Neural progenitor cell (in vitro differentiated cells): ENCODE results near the gene IL4I1. TPM values are rescaled to one million over a fixed set of nuclear protein-coding genes. Genes with fewer than 3 reads are reported as not detected.

ENCODE experiments used
- DNase-seq: peaks from one replicate; pipeline ENCODE4 v3.0.0-alpha.2; 2016; ENCODE audit warnings: low spot score
- H2AFZ ChIP-seq: fragments of 200-600 bp; sonication (generic); replicated peaks from 2 replicates; pipeline ENCODE4 v1.6.1; 2016; ENCODE audit warnings: antibody characterized with exemption
- H3F3A ChIP-seq: fragments of 200-600 bp; sonication (generic); 2 replicates; pipeline ENCODE4 v1.6.1; 2016; ENCODE audit warnings: antibody characterized with exemption, low read depth
- H3K27ac ChIP-seq: fragments of 200-600 bp; sonication (generic); 2 replicates; pipeline ENCODE4 v1.5.1; 2016; ENCODE audit warnings: mild to moderate bottlenecking
- H3K27me3 ChIP-seq: fragments of 200-600 bp; sonication (generic); 2 replicates; pipeline ENCODE4 v1.6.1; 2016; ENCODE audit warnings: mild to moderate bottlenecking, moderate library complexity
- H3K36me3 ChIP-seq: fragments of 200-600 bp; sonication (generic); 2 replicates; pipeline ENCODE4 v1.5.1; 2016
- H3K4me1 ChIP-seq: fragments of 200-600 bp; sonication (generic); 2 replicates; pipeline ENCODE4 v1.6.1; 2016; ENCODE audit warnings: mixed run types
- H3K4me2 ChIP-seq: fragments of 200-600 bp; sonication (generic); 2 replicates; pipeline ENCODE4 v1.6.1; 2016
- H3K4me3 ChIP-seq: fragments of 200-600 bp; sonication (generic); 2 replicates; pipeline ENCODE4 v1.5.1; 2016
- H3K79me2 ChIP-seq: fragments of 200-600 bp; sonication (generic); 2 replicates; pipeline ENCODE4 v1.6.1; 2016; ENCODE audit warnings: low read depth
- H3K9ac ChIP-seq: fragments of 200-600 bp; sonication (generic); 2 replicates; pipeline ENCODE4 v1.6.1; 2016
- H3K9me3 ChIP-seq: fragments of 200-600 bp; sonication (generic); 2 replicates; pipeline ENCODE4 v1.5.1; 2016; ENCODE audit warnings: low read depth
- H4K20me1 ChIP-seq: fragments of 200-600 bp; sonication (generic); 2 replicates; pipeline ENCODE4 v1.6.1; 2016; ENCODE audit warnings: low read depth
- H3K27ac Mint-ChIP-seq: 3 replicates; pipeline ENCODE4 v1.8.0; 2021; ENCODE audit warnings: mixed read lengths
- H3K27me3 Mint-ChIP-seq: 2 replicates; pipeline ENCODE4 v1.8.0; 2022; ENCODE audit warnings: low read depth, mild to moderate bottlenecking, inconsistent platforms, moderate library complexity, mixed read lengths; ENCODE audit not compliant: insufficient read depth
- H3K36me3 Mint-ChIP-seq: 3 replicates; pipeline ENCODE4 v1.8.0; 2021; ENCODE audit warnings: mixed read lengths
- H3K4me1 Mint-ChIP-seq: 3 replicates; pipeline ENCODE4 v1.8.0; 2021; ENCODE audit warnings: mixed read lengths
- H3K4me3 Mint-ChIP-seq: 3 replicates; pipeline ENCODE4 v1.8.0; 2021; ENCODE audit warnings: mild to moderate bottlenecking, moderate library complexity, mixed read lengths
- H3K9me3 Mint-ChIP-seq: 3 replicates; pipeline ENCODE4 v1.8.0; 2020; ENCODE audit warnings: mixed read lengths
- CTCF ChIP-seq: fragments of 200-600 bp; sonication (generic); IDR thresholded peaks from 2 replicates; pipeline ENCODE4 v1.5.1; 2017; ENCODE audit warnings: antibody characterized with exemption, mild to moderate bottlenecking
- EZH2 ChIP-seq: fragments of 200-600 bp; sonication (generic); IDR thresholded peaks from 2 replicates; pipeline ENCODE4 v1.6.1; 2017; ENCODE audit warnings: antibody characterized with exemption, mild to moderate bottlenecking, moderate library complexity
- EZH2phosphoT487 ChIP-seq: fragments of 200-600 bp; sonication (generic); IDR thresholded peaks from 2 replicates; pipeline ENCODE4 v1.6.1; 2017; ENCODE audit warnings: antibody characterized with exemption
- total RNA-seq: library from RNA; depleted of rRNA; stranded (reverse); fragments of >200 nt; gene quantifications from 2 replicates; pipeline ENCODE4 v1.2.3, GENCODE V29; 2015; ENCODE audit warnings: low replicate concordance

IL4I1 gene
- total RNA-seq, 1 donor from 2014 or later, result not detected

DNA sequence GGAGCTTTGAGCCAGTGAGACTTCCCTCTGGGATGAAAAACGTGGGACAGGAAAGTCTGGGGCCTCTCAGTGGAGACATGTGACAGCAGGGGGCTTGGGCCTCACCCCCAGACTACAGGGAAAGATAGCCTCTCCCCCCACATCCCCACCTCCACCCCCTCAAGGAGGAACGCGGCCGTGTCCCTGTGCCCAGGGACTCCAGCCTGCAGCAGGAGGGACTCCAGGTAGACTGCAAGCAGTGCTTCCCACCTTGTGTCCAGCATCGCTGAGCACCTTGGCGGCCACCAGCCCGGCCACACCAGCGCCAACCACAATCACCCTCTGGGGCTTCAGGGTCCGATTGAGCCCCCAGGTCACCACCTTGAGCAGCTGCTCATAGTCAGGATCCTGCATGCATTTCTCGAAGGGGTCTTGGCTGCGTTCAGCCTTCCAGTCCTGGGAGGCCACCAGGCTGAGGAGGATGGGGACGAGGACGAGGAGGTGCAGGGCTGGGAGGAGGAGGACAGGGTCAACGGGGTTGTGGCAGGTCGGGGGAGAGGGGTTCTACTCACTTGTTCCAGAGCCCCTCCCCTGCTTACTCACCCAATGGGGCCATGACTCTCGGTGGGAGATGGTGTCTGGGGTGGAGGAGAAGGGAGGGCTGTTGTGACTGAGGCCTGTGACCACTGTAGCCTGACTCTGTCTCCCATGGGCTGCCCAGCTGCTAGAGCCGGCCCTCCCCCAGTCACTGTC is 955 bp downstream of the IL4I1 start:
- Histone ChIP-seq H3K27me3 (peaks cover 8% of the 10 kb centered on the region), H3K4me1 (no peaks in the 10 kb centered on the region), H3K36me3 (no peaks in the 10 kb centered on the region), H3K4me2 (no peak overlapping the region), H2AFZ (no peak overlapping the region), H3F3A (peaks cover 7% of the 10 kb centered on the region), H3K9ac (no peak overlapping the region), H3K9me3 (no peaks in the 10 kb centered on the region), H3K27ac (no peak overlapping the region), H4K20me1 (no peaks in the 10 kb centered on the region), H3K4me3 (no peak overlapping the region), H3K79me2 (no peaks in the 10 kb centered on the region)
- no peak for DNase-seq
- no peaks in the 10 kb centered on the region for H3K36me3 Mint-ChIP-seq
- H3K4me1 Mint-ChIP-seq, result peaks cover 19% of the 10 kb centered on the region
- peaks cover 19% of the 10 kb centered on the region for H3K27me3 Mint-ChIP-seq
- H3K27ac Mint-ChIP-seq, result no peak overlapping the region
- no peak for TF ChIP-seq EZH2phosphoT487
- no peak for TF ChIP-seq EZH2
- no peak for TF ChIP-seq CTCF
- no peak overlapping the region for H3K4me3 Mint-ChIP-seq
- no peaks in the 10 kb centered on the region for H3K9me3 Mint-ChIP-seq

DNA sequence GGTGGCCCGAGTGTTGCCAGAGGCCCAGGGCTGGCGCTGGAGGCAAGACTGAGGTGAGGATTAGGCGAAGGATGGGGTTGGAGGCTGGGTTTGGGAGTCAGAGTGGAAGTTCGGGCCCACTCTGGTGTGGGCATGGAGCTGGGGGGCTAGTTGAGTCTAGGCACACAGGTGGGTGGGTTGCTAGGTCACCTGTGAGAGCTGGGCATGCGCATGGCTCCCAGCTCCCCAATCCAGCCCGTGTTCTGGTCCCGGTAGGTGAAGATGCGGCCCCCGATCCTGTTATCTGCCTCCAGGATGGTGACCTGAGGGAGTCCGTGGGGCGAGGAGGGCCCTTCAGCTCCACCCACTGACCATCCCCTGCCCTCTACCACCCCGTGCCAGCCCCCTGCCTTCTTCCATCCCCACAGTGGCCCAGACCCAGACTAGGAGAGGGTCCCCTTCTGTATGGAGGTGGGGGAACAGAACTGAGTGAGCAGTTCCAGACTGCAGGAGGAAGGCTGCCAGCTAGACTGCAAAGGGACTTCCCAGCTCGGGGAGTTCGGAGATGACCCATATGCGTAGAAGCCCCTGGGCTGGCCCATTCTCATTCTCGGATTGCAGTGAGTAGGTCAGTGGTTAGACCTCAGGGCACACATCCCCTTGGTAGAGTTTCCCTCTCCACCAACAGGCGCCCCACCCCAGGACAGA is 1.7 kb downstream of the IL4I1 start:
- H3K9ac ChIP-seq, result no peak overlapping the region
- peaks cover 19% of the 10 kb centered on the region for H3K27me3 Mint-ChIP-seq
- H4K20me1 ChIP-seq, result no peaks in the 10 kb centered on the region
- H3K36me3 ChIP-seq, result no peaks in the 10 kb centered on the region
- H3K4me1 ChIP-seq, result no peaks in the 10 kb centered on the region
- no peak overlapping the region for H3K4me3 Mint-ChIP-seq
- H2AFZ ChIP-seq, result no peak overlapping the region
- no peaks in the 10 kb centered on the region for H3K9me3 ChIP-seq
- no peak for DNase-seq
- H3K4me1 Mint-ChIP-seq, result peaks cover 19% of the 10 kb centered on the region
- TF ChIP-seq EZH2phosphoT487 (no peak), EZH2 (no peak), CTCF (no peak)
- no peak overlapping the region for H3K27ac ChIP-seq
- H3K27ac Mint-ChIP-seq, result peak overlapping the region; percentile 46
- no peaks in the 10 kb centered on the region for H3K9me3 Mint-ChIP-seq
- no peaks in the 10 kb centered on the region for H3K79me2 ChIP-seq
- peaks cover 14% of the 10 kb centered on the region for H3K27me3 ChIP-seq
- H3K4me3 ChIP-seq, result no peak overlapping the region
- peaks cover 14% of the 10 kb centered on the region for H3F3A ChIP-seq
- H3K4me2 ChIP-seq, result no peak overlapping the region
- H3K36me3 Mint-ChIP-seq, result no peaks in the 10 kb centered on the region

GRCh38 chr19:49894011-49894664 is 2.5 kb downstream of the IL4I1 start:
- no peak overlapping the region for H3K9ac ChIP-seq
- H3F3A ChIP-seq, result peaks cover 23% of the 10 kb centered on the region
- peaks cover 23% of the 10 kb centered on the region for H3K27me3 Mint-ChIP-seq
- H3K4me1 ChIP-seq, result no peaks in the 10 kb centered on the region
- H3K27ac ChIP-seq, result no peak overlapping the region
- no peak for DNase-seq
- no peak overlapping the region for H2AFZ ChIP-seq
- no peaks in the 10 kb centered on the region for H3K9me3 Mint-ChIP-seq
- H3K9me3 ChIP-seq, result no peaks in the 10 kb centered on the region
- no peak overlapping the region for H3K4me2 ChIP-seq
- H3K36me3 Mint-ChIP-seq, result no peaks in the 10 kb centered on the region
- H3K27ac Mint-ChIP-seq, result no peak overlapping the region
- no peaks in the 10 kb centered on the region for H3K36me3 ChIP-seq
- H3K4me3 Mint-ChIP-seq, result no peak overlapping the region
- H4K20me1 ChIP-seq, result no peaks in the 10 kb centered on the region
- peaks cover 19% of the 10 kb centered on the region for H3K4me1 Mint-ChIP-seq
- no peak overlapping the region for H3K4me3 ChIP-seq
- H3K27me3 ChIP-seq, result peaks cover 21% of the 10 kb centered on the region
- TF ChIP-seq EZH2, result no peak
- no peak for TF ChIP-seq EZH2phosphoT487
- TF ChIP-seq CTCF, result no peak
- H3K79me2 ChIP-seq, result no peaks in the 10 kb centered on the region
